Tibial nerve (tissue), 4 donors: ENCODE measurements around the gene DNMT3A. TPM values are rescaled to one million over a fixed set of nuclear protein-coding genes. Genes with fewer than 3 reads are reported as not detected.

Experiments
- DNase-seq, 2 donors: peaks; one replicate each; pipeline ENCODE4 v3.0.0-alpha.2; 2019; ENCODE audit warnings: low spot score in 2 of 2
- H3K27ac ChIP-seq, 4 donors: fragments of 200-600 bp; sonication (generic) in 3 of 4; one replicate each; pipeline ENCODE4 v1.5.1; 2017 to 2019; ENCODE audit warnings: mild to moderate bottlenecking in 1 of 4
- H3K27me3 ChIP-seq, 2 donors: fragments of 200-600 bp; sonication (generic) in 1 of 2; one replicate each; pipeline versions ENCODE4 v1.5.1 to v1.6.0; 2017 to 2019
- H3K36me3 ChIP-seq, 3 donors: fragments of 200-600 bp; sonication (generic); one replicate each; pipeline ENCODE4 v1.5.1; 2018 to 2019
- H3K4me1 ChIP-seq, 4 donors: fragments of 200-600 bp; sonication (generic) in 3 of 4; one replicate each; pipeline ENCODE4 v1.5.1; 2017 to 2019
- H3K4me3 ChIP-seq, 4 donors: fragments of 200-600 bp; sonication (generic) in 3 of 4; one replicate each; pipeline ENCODE4 v1.5.1; 2017 to 2019; ENCODE audit warnings: mild to moderate bottlenecking in 1 of 4, moderate library complexity in 1 of 4
- H3K9me3 ChIP-seq, 4 donors: fragments of 200-600 bp; sonication (generic) in 3 of 4; one replicate each; pipeline ENCODE4 v1.5.1; 2017 to 2019
- CTCF ChIP-seq, 5 experiments: fragments of 200-600 bp in 3 of 5; fragments of 450-650 bp in 2 of 5; sonication (generic) in 3 of 5; IDR thresholded peaks; one replicate each; pipeline ENCODE4 v1.5.1; 2016 to 2019; ENCODE audit warnings: antibody characterized with exemption in 5 of 5, mild to moderate bottlenecking in 3 of 5, moderate library complexity in 2 of 5
- EP300 ChIP-seq, 2 donors: sonication (generic); formaldehyde crosslinking; IDR thresholded peaks; one replicate each; pipeline ENCODE4 v1.6.1; 2017; ENCODE audit warnings: antibody characterized with exemption in 2 of 2, mild to moderate bottlenecking in 1 of 2
- POLR2A ChIP-seq, 2 donors: fragments of 450-650 bp; IDR thresholded peaks; one replicate each; pipeline ENCODE4 v1.6.1; 2017; ENCODE audit warnings: antibody characterized with exemption in 2 of 2, mild to moderate bottlenecking in 2 of 2, moderate library complexity in 2 of 2
- WGBS, 2 donors: methylation state at CpG; one replicate each; pipeline ENCODE4 v1.1.5; 2018; 5-methylcytosine and 5-hydroxymethylcytosine counted together
- total RNA-seq, 4 donors: library from RNA; depleted of rRNA; stranded (reverse); fragments of >200 nt; gene quantifications; one replicate each; pipeline ENCODE4 v1.1.0, GENCODE V29; 2016

The DNMT3A gene
- total RNA-seq, 4 donors from 2014 or later, result 17.4 to 28.4 (median 25.0) TPM

GRCh38 chr2:25236736-25237135, 105.0 kb downstream of the DNMT3A start:
- Histone ChIP-seq H3K27ac (no peak overlapping the region), H3K4me1 (peaks cover 0 to 5% (median 0%) of the 10 kb centered on the region in 4 donors), H3K9me3 (no peaks in the 10 kb centered on the region), H3K36me3 (peaks cover 2 to 97% (median 20%) of the 10 kb centered on the region in 3 donors), H3K27me3 (no peaks in the 10 kb centered on the region), H3K4me3 (no peak overlapping the region)
- TF ChIP-seq POLR2A (IDR thresholded peaks at IDR 0.05), result no peak
- no peak for TF ChIP-seq EP300 (IDR thresholded peaks at IDR 0.05)
- TF ChIP-seq CTCF (IDR thresholded peaks at IDR 0.05), result no peak
- WGBS, 2 donors, result 79 to 93% methylated on average over 8 of the region's 8 CpGs
- no peak for DNase-seq

DNA sequence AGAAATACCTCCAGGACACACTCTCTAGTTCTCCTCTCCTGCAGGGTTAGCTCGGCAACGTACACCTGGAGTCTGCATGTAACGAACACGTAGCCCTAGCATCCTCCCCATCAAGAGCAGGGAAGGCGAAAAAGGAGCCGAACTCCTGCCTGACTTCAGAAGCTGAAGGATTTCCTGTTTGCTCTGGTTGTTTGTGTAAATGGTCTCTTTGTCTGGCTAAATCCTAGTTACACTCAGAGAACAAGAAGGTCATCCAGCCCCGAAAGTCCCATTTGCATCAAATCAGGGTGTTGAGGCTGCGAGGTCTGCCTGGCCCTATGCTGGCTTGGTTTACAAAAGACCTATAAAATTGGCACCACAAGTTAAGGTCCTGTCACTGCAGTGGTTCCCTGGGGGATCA, 107.0 kb downstream of the DNMT3A start:
- no peak for TF ChIP-seq EP300 (IDR thresholded peaks at IDR 0.05)
- no peak for TF ChIP-seq CTCF (IDR thresholded peaks at IDR 0.05)
- TF ChIP-seq POLR2A (IDR thresholded peaks at IDR 0.05), result no peak
- Histone ChIP-seq H3K27me3 (no peaks in the 10 kb centered on the region), H3K4me3 (no peak overlapping the region), H3K4me1 (peaks cover 0 to 18% (median 0%) of the 10 kb centered on the region in 4 donors), H3K9me3 (no peaks in the 10 kb centered on the region), H3K36me3 (peaks cover 2 to 85% (median 8%) of the 10 kb centered on the region in 3 donors), H3K27ac (peak overlapping the region in 2 of 4 donors; percentile 61 to 67)
- WGBS, 2 donors, result 50 to 64% methylated on average over 8 of the region's 8 CpGs
- DNase-seq, result no peak

- TF ChIP-seq POLR2A (IDR thresholded peaks at IDR 0.05) (no peak), CTCF (IDR thresholded peaks at IDR 0.05) (no peak), EP300 (IDR thresholded peaks at IDR 0.05) (no peak)
- no peak overlapping the region for H3K4me3 ChIP-seq
- H3K27me3 ChIP-seq, result no peaks in the 10 kb centered on the region
- no peak for DNase-seq
- H3K4me1 ChIP-seq, result peaks cover 0 to 25% (median under 1%) of the 10 kb centered on the region in 4 donors
- peak overlapping the region in 2 of 4 donors; percentile 61 to 67 for H3K27ac ChIP-seq
- 80 to 86% methylated on average over 20 of the region's 20 CpGs for WGBS, 2 donors
- H3K9me3 ChIP-seq, result no peaks in the 10 kb centered on the region
- peaks cover 2 to 79% (median 8%) of the 10 kb centered on the region in 3 donors for H3K36me3 ChIP-seq
These were observed 107.7 kb downstream of the DNMT3A start for GRCh38 chr2:25233916-25234605.

- peaks cover 2 to 61% (median 8%) of the 10 kb centered on the region in 3 donors for H3K36me3 ChIP-seq
- no peak overlapping the region for H3K27ac ChIP-seq
- peaks cover 0 to 35% (median 3%) of the 10 kb centered on the region in 4 donors for H3K4me1 ChIP-seq
- no peak for DNase-seq
- no peaks in the 10 kb centered on the region for H3K27me3 ChIP-seq
- WGBS, 2 donors, result 89 to 90% methylated on average over 12 of the region's 12 CpGs
- no peaks in the 10 kb centered on the region for H3K9me3 ChIP-seq
- TF ChIP-seq CTCF (IDR thresholded peaks at IDR 0.05) (no peak), POLR2A (IDR thresholded peaks at IDR 0.05) (no peak), EP300 (IDR thresholded peaks at IDR 0.05) (no peak)
- no peak overlapping the region for H3K4me3 ChIP-seq
These were observed 109.4 kb downstream of the DNMT3A start for GRCh38 chr2:25232248-25232825.

- no peaks in the 10 kb centered on the region for H3K9me3 ChIP-seq
- TF ChIP-seq POLR2A (IDR thresholded peaks at IDR 0.05) (no peak), CTCF (IDR thresholded peaks at IDR 0.05) (no peak), EP300 (IDR thresholded peaks at IDR 0.05) (no peak)
- peaks cover 0 to 35% (median 3%) of the 10 kb centered on the region in 4 donors for H3K4me1 ChIP-seq
- DNase-seq, result no peak
- peaks cover 2 to 47% (median 8%) of the 10 kb centered on the region in 3 donors for H3K36me3 ChIP-seq
- peak overlapping the region in 1 of 4 donors; percentile 46 for H3K27ac ChIP-seq
- WGBS, 2 donors, result 64 to 69% methylated on average over 4 to 8 of the region's 8 CpGs
- H3K27me3 ChIP-seq, result no peaks in the 10 kb centered on the region
- no peak overlapping the region for H3K4me3 ChIP-seq
These were observed 110.8 kb downstream of the DNMT3A start for GRCh38 chr2:25230948-25231311.
